ENCODE results near the gene BAG1. TPM values are rescaled to one million over a fixed set of nuclear protein-coding genes. Genes with fewer than 3 reads are reported as not detected.

BAG1 gene
- total and polyA plus RNA-seq, 5 experiments from 2014 or later: 55.9 to 92.6 (median 80.5) TPM

DNA sequence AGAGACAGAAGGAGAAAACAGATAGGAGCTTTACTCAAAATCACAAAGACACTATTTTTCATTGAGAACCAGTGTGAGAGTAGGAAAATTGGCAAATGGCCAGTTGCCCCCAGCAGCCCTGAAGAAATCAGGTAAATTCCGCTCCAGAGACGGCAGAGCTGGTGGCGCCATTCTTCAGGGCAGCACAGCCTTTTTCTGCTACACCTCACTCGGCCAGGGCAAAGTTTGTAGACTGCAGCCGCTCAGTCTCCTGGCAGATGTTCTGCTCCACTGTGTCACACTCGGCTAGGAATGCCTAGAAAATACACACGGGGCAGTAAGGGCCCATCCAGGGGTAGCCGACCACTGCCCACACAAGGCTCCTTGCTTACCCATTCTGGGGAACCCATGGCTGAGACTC, 9.5 kb downstream of the BAG1 start:
- no peaks in the 10 kb centered on the region for H3K27me3 Mint-ChIP-seq
- H3K9me3 Mint-ChIP-seq: no peaks in the 10 kb centered on the region
- no peak for DNase-seq
- ATAC-seq: no peak
- peaks cover 5 to 82% (median 26%) of the 10 kb centered on the region in 3 donors for H3K36me3 Mint-ChIP-seq
- POLR2A ChIA-PET: no interaction called here
- peaks cover 0 to 12% (median 7%) of the 10 kb centered on the region in 4 donors for H3K4me1 Mint-ChIP-seq
- no peak overlapping the region for H3K27ac Mint-ChIP-seq
- no peak overlapping the region for H3K4me3 Mint-ChIP-seq

- H3K36me3 Mint-ChIP-seq: peaks cover 5 to 74% (median 24%) of the 10 kb centered on the region in 3 donors
- H3K4me3 Mint-ChIP-seq: no peak overlapping the region
- no peaks in the 10 kb centered on the region for H3K9me3 Mint-ChIP-seq
- H3K27me3 Mint-ChIP-seq: no peaks in the 10 kb centered on the region
- H3K27ac Mint-ChIP-seq: peak overlapping the region in 1 of 10 donors; percentile 62
- ATAC-seq: no peak
- peaks cover 0 to 9% (median 7%) of the 10 kb centered on the region in 4 donors for H3K4me1 Mint-ChIP-seq
- no peak for DNase-seq
- POLR2A ChIA-PET: interaction anchor here (0.7 kb wide), 1 partner anchor 193 kb away, joined by 3 read pairs; the partner anchor contains the start of gene AQP3
These were observed 10.3 kb downstream of the BAG1 start for GRCh38 chr9:33254211-33254610.

GRCh38 chr9:33250458-33250995, 14.0 kb downstream of the BAG1 start:
- Mint-ChIP-seq H3K4me3 (no peak overlapping the region), H3K27ac (peak overlapping the region in 4 of 10 donors; percentile 15 to 69 (median 34)), H3K27me3 (no peaks in the 10 kb centered on the region)

DNA sequence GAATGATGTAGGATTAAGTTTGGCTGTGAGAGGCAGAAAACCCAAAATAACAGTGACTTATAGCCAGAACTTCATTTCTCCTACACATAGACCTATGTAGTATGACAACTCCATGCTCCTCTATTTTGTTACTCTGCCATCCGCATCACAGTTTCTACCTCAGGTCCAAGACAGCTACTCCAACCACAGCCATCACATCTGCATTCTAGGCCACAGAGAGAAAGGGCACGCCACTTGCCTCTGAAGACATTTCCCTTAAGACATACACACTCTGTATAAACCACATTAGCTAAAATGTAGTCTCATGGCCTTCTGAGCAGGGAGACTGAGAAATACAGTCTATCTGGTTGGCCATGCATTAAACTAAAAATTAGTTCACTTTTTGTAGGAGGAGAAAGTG, 14.5 kb downstream of the BAG1 start:
- H3K27me3 Mint-ChIP-seq: no peaks in the 10 kb centered on the region
- H3K27ac Mint-ChIP-seq: peak overlapping the region in 2 of 10 donors; percentile 16 to 50
- peaks cover 0 to 41% (median 19%) of the 10 kb centered on the region in 3 donors for H3K36me3 Mint-ChIP-seq
- peaks cover 0 to 5% (median 0%) of the 10 kb centered on the region in 4 donors for H3K4me1 Mint-ChIP-seq
- no peak for DNase-seq
- POLR2A ChIA-PET: no interaction called here
- no peaks in the 10 kb centered on the region for H3K9me3 Mint-ChIP-seq
- no peak for ATAC-seq
- no peak overlapping the region for H3K4me3 Mint-ChIP-seq

More at GRCh38 chr9:33250458-33250995, 14.0 kb downstream of the BAG1 start:
- H3K36me3 Mint-ChIP-seq: peaks cover 1 to 47% (median 20%) of the 10 kb centered on the region in 3 donors
- no peak for DNase-seq
- H3K4me1 Mint-ChIP-seq: peaks cover 0 to 5% (median 0%) of the 10 kb centered on the region in 4 donors
- POLR2A ChIA-PET: no interaction called here
- no peak for ATAC-seq
- no peaks in the 10 kb centered on the region for H3K9me3 Mint-ChIP-seq

GRCh38 chr9:33249087-33249658, 15.3 kb downstream of the BAG1 start:
- peak overlapping the region in 3 of 10 donors; percentile 3 to 43 (median 8) for H3K27ac Mint-ChIP-seq
- H3K4me1 Mint-ChIP-seq: peaks cover 0 to 5% (median 0%) of the 10 kb centered on the region in 4 donors
- ATAC-seq (no peak), DNase-seq (no peak)
- no peaks in the 10 kb centered on the region for H3K9me3 Mint-ChIP-seq
- POLR2A ChIA-PET: no interaction called here
- no peaks in the 10 kb centered on the region for H3K27me3 Mint-ChIP-seq
- H3K36me3 Mint-ChIP-seq: peaks cover 0 to 33% (median 16%) of the 10 kb centered on the region in 3 donors
- H3K4me3 Mint-ChIP-seq: no peak overlapping the region

DNA sequence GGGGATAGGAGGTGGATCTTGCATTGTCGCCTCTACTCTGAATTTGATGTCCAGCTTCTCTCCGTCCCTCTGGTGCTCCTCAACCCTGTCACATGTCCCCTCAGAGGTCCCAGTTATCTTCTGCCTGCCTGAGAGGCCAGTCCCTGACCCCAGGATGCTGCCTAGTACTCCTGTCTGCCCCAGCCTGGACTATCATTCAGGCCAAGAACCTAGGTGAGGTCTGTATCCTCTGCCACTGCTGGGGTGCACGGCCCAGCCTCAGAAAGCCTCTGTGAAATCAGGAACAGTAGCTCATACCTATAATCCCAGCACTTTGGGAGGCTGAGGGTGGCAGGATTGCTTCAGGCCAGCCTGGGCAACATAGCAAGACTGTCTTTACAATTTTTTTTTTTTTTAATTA, 15.9 kb downstream of the BAG1 start:
- Mint-ChIP-seq H3K36me3 (peaks cover 0 to 28% (median 16%) of the 10 kb centered on the region in 3 donors), H3K4me1 (peaks cover 0 to 5% (median 0%) of the 10 kb centered on the region in 4 donors), H3K27me3 (no peaks in the 10 kb centered on the region), H3K9me3 (no peaks in the 10 kb centered on the region), H3K27ac (peak overlapping the region in 3 of 10 donors; percentile 15 to 50 (median 25)), H3K4me3 (peak overlapping the region in 1 of 10 donors; percentile 24)
- ATAC-seq (no peak), DNase-seq (no peak)
- POLR2A ChIA-PET: no interaction called here

GRCh38 chr9:33246269-33246860, 18.1 kb downstream of the BAG1 start:
- H3K4me1 Mint-ChIP-seq: peaks cover 0 to 3% (median 0%) of the 10 kb centered on the region in 4 donors
- H3K27me3 Mint-ChIP-seq: peaks cover 0 to 5% (median 0%) of the 10 kb centered on the region in 5 donors
- peaks cover 0 to 13% (median 13%) of the 10 kb centered on the region in 3 donors for H3K36me3 Mint-ChIP-seq
- ATAC-seq: no peak
- peak overlapping the region in 1 of 10 donors; percentile 44 for H3K27ac Mint-ChIP-seq
- H3K9me3 Mint-ChIP-seq: no peaks in the 10 kb centered on the region
- no peak for DNase-seq
- H3K4me3 Mint-ChIP-seq: no peak overlapping the region
- POLR2A ChIA-PET: interaction anchor here (1.4 kb wide), 1 partner anchor 18 kb away, joined by 3 read pairs; the partner anchor contains the start of genes BAG1 and CHMP5

GRCh38 chr9:33245341-33245740, 19.2 kb downstream of the BAG1 start:
- no peaks in the 10 kb centered on the region for H3K9me3 Mint-ChIP-seq
- DNase-seq: no peak
- POLR2A ChIA-PET: interaction anchor here (1.4 kb wide), 1 partner anchor 19 kb away, joined by 3 read pairs; the partner anchor contains the start of genes BAG1 and CHMP5
- ATAC-seq: no peak
- peaks cover 0 to 9% (median 8%) of the 10 kb centered on the region in 3 donors for H3K36me3 Mint-ChIP-seq
- H3K4me1 Mint-ChIP-seq: peaks cover 0 to 3% (median 0%) of the 10 kb centered on the region in 4 donors
- H3K27me3 Mint-ChIP-seq: peaks cover 0 to 11% (median 4%) of the 10 kb centered on the region in 5 donors
- no peak overlapping the region for H3K4me3 Mint-ChIP-seq
- peak overlapping the region in 2 of 10 donors; percentile 44 to 71 for H3K27ac Mint-ChIP-seq

DNA sequence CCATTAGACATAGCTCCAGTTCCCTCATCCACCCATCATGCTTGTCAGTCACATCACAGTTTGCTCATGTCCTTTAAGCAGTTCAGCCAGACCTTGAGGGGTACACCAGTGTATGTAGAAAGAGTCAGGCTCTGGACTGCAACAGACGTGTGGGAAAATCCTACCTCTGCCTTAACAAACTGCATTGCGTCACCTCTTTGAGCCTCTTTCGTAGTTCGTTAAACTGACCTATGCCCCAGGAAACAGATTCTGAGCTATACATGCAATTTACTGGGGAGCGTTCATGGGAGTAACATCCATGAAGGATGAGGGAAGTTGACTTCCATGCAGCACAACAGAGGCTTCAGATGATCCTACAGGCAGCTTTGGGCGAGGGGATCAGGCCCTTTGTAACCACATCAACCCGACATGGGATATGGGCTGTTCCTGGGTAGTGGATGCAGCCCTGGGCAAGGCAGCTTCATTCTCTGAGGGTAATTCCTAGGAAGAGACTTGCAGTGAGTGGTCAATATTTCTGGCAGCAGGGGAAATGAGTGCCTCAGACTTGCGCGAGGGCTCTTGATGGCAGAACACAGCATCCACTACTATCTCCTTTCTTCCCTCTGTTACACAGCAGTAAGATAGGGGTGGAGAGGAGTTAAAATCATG, 20.2 kb downstream of the BAG1 start:
- POLR2A ChIA-PET: no interaction called here
- no peak overlapping the region for H3K4me3 Mint-ChIP-seq

GRCh38 chr9:33242609-33243134, 21.8 kb downstream of the BAG1 start:
- Mint-ChIP-seq H3K9me3 (no peaks in the 10 kb centered on the region), H3K27ac (no peak overlapping the region), H3K4me3 (no peak overlapping the region), H3K36me3 (peaks cover 0 to 5% (median 4%) of the 10 kb centered on the region in 3 donors), H3K27me3 (peaks cover 0 to 11% (median 4%) of the 10 kb centered on the region in 5 donors), H3K4me1 (peaks cover 2 to 6% (median 3%) of the 10 kb centered on the region in 4 donors)
- ATAC-seq: no peak
- no peak for DNase-seq
- POLR2A ChIA-PET: no interaction called here

More for the DNA sequence above, 20.2 kb downstream of the BAG1 start:
- H3K9me3 Mint-ChIP-seq: no peaks in the 10 kb centered on the region
- H3K4me1 Mint-ChIP-seq: peaks cover 2 to 6% (median 3%) of the 10 kb centered on the region in 4 donors
- H3K27me3 Mint-ChIP-seq: peaks cover 0 to 11% (median 4%) of the 10 kb centered on the region in 5 donors
- H3K36me3 Mint-ChIP-seq: peaks cover 0 to 9% (median 8%) of the 10 kb centered on the region in 3 donors
- no peak for ATAC-seq
- H3K27ac Mint-ChIP-seq: peak overlapping the region in 1 of 10 donors; percentile 57
- no peak for DNase-seq

- ATAC-seq: no peak
- Mint-ChIP-seq H3K36me3 (no peaks in the 10 kb centered on the region), H3K27me3 (peaks cover 0 to 11% (median 4%) of the 10 kb centered on the region in 5 donors), H3K4me1 (peaks cover 2 to 6% (median 3%) of the 10 kb centered on the region in 4 donors), H3K27ac (no peak overlapping the region), H3K4me3 (no peak overlapping the region), H3K9me3 (no peaks in the 10 kb centered on the region)
- DNase-seq: no peak
- POLR2A ChIA-PET: no interaction called here
These were observed 23.2 kb downstream of the BAG1 start for GRCh38 chr9:33241298-33241697.

DNA sequence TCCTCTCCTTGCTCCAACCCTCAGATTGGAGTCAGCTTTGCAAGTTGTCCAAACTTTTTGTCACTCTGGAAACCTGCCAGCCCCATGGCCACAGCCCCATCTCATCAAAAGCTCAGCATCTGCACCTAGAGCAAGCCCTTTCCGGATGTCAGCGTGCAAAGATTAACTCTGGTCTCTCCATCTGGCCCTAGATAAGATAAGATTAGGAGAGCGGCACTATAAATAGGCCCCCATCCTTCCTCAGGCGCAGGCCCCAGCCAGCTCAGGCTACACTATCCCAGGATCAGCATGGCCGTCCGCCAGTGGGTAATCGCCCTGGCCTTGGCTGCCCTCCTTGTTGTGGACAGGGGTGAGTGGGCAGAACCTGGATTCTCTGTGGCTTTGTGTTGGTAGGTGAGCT, 24.6 kb downstream of the BAG1 start, which contains the start of gene SPINK4:
TSS of gene SPINK4 (plus strand) at position 247 of the 400 bp plus-strand sequence. CDS start at position 289, 42 bp downstream.
- POLR2A ChIA-PET: no interaction called here
- DNase-seq: no peak
- Mint-ChIP-seq H3K4me1 (peaks cover 2 to 6% (median 4%) of the 10 kb centered on the region in 4 donors), H3K27me3 (peaks cover 2 to 17% (median 10%) of the 10 kb centered on the region in 5 donors), H3K9me3 (no peaks in the 10 kb centered on the region), H3K27ac (peak within 1 kb of the TSS in 5 of 10 donors; percentile 14 to 75 (median 44)), H3K36me3 (no peaks in the 10 kb centered on the region), H3K4me3 (no peak within 1 kb of the TSS)
- ATAC-seq: peak in 1 of 2 donors; percentile 23
